ENCODE results near the gene FOSL1.

DNA sequence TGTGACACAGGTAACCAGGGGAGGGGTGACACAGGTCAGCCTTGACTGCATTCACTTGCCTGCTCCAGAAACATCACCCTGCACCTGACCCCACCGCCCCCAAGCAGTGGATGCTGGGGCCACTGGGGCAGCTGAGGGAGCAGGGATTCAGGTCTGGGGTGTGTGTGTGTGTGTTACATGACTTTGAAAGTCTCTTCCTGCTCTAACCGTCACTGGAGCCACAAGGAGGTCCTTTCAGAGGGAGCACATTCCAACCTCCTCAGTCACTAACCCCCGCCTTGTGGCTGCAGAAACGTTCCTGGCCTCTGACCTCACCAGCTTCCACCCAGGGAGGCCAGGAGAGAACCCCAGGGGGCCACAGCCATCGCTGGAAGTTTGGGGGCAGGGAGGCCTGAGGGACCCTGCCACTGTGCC is 2.9 kb upstream of the FOSL1 start:
- TF ChIP-seq, protein P1, sequence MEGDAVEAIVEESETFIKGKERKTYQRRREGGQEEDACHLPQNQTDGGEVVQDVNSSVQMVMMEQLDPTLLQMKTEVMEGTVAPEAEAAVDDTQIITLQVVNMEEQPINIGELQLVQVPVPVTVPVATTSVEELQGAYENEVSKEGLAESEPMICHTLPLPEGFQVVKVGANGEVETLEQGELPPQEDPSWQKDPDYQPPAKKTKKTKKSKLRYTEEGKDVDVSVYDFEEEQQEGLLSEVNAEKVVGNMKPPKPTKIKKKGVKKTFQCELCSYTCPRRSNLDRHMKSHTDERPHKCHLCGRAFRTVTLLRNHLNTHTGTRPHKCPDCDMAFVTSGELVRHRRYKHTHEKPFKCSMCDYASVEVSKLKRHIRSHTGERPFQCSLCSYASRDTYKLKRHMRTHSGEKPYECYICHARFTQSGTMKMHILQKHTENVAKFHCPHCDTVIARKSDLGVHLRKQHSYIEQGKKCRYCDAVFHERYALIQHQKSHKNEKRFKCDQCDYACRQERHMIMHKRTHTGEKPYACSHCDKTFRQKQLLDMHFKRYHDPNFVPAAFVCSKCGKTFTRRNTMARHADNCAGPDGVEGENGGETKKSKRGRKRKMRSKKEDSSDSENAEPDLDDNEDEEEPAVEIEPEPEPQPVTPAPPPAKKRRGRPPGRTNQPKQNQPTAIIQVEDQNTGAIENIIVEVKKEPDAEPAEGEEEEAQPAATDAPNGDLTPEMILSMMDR (IDR thresholded peaks at IDR 0.05 in 4 of 5, conservative IDR thresholded peaks at IDR 0.05 in 1 of 5), result no peak
- no peak for TF ChIP-seq POLR2A (IDR thresholded peaks at IDR 0.05)
